DOHH2 (cell line): Measurements from ENCODE around the gene TNS1.
A peak's percentile ranks its signal among the peaks of the same experiment; 100 is the strongest.
"Not testable (repeated sequence)": the region's sequence is repeated elsewhere in the genome, so short reads cannot be mapped to it uniquely, and the experiment has no call there.

ENCODE experiments used
- H3F3A ChIP-seq: fragments of 200-600 bp; sonication (generic), shearing (Covaris generic); 2 replicates; pipeline ENCODE4 v1.6.0; 2016; ENCODE audit warnings: antibody characterized with exemption, mild to moderate bottlenecking; ENCODE audit not compliant: control insufficient read depth, insufficient read depth
- H3K27ac ChIP-seq: fragments of 200-600 bp; sonication (generic); 2 replicates; pipeline ENCODE4 v1.5.1; 2014; ENCODE audit warnings: low read depth, mild to moderate bottlenecking, low read length, moderate library complexity
- H3K27me3 ChIP-seq: fragments of 200-600 bp; sonication (generic); 2 replicates; pipeline ENCODE4 v1.6.1; 2014; ENCODE audit warnings: mild to moderate bottlenecking, low read length, mixed read lengths; ENCODE audit not compliant: control insufficient read depth
- H3K36me3 ChIP-seq: fragments of 200-600 bp; sonication (generic); 2 replicates; pipeline ENCODE4 v1.6.1; 2014; ENCODE audit warnings: mild to moderate bottlenecking, low read length, moderate library complexity, mixed read lengths; ENCODE audit not compliant: control insufficient read depth
- H3K4me1 ChIP-seq: fragments of 200-600 bp; sonication (generic); 2 replicates; pipeline ENCODE4 v1.6.1; 2014; ENCODE audit warnings: mild to moderate bottlenecking, low read length, mixed read lengths; ENCODE audit not compliant: control insufficient read depth
- H3K4me2 ChIP-seq: fragments of 200-600 bp; sonication (generic); 2 replicates; pipeline ENCODE4 v1.6.0; 2014; ENCODE audit warnings: mild to moderate bottlenecking, low read length, moderate library complexity
- H3K4me3 ChIP-seq: fragments of 200-600 bp; sonication (generic); 2 replicates; pipeline ENCODE4 v1.5.1; 2014; ENCODE audit warnings: mild to moderate bottlenecking, low read length, mixed read lengths
- H3K79me2 ChIP-seq: fragments of 200-600 bp; sonication (generic); 2 replicates; pipeline ENCODE4 v1.6.1; 2014; ENCODE audit warnings: mild to moderate bottlenecking, low read length, mixed read lengths; ENCODE audit not compliant: control insufficient read depth
- H3K9me2 ChIP-seq: fragments of 200-600 bp; sonication (generic); replicated peaks from 2 replicates; pipeline ENCODE4 v1.6.1; 2014; ENCODE audit warnings: mild to moderate bottlenecking, low read length, mixed read lengths; ENCODE audit not compliant: control insufficient read depth
- H3K9me3 ChIP-seq: fragments of 200-600 bp; sonication (generic); 2 replicates; pipeline ENCODE4 v1.6.1; 2014; ENCODE audit warnings: antibody characterized with exemption, low read length, mixed read lengths; ENCODE audit not compliant: control insufficient read depth, insufficient read depth
- H4K20me1 ChIP-seq: fragments of 200-600 bp; sonication (generic); 2 replicates; pipeline ENCODE4 v1.6.0; 2014; ENCODE audit warnings: low read depth, mild to moderate bottlenecking, antibody characterized with exemption, low read length, moderate library complexity; ENCODE audit not compliant: control insufficient read depth, insufficient read depth
- EZH2phosphoT487 ChIP-seq: fragments of 200-600 bp; sonication (generic); IDR thresholded peaks from 2 replicates; pipeline ENCODE4 v1.6.1; 2017; ENCODE audit warnings: borderline replicate concordance, mild to moderate bottlenecking, antibody characterized with exemption, low read length, moderate library complexity, mixed read lengths
- TF ChIP-seq, protein P1 (sequence below): fragments of 200-600 bp; sonication (generic); IDR thresholded peaks from one replicate; pipeline ENCODE4 v1.5.1; 2014; ENCODE audit warnings: antibody characterized with exemption, mild to moderate bottlenecking, low read depth, low read length; ENCODE audit not compliant: poor library complexity, severe bottlenecking

TNS1 gene

DNA sequence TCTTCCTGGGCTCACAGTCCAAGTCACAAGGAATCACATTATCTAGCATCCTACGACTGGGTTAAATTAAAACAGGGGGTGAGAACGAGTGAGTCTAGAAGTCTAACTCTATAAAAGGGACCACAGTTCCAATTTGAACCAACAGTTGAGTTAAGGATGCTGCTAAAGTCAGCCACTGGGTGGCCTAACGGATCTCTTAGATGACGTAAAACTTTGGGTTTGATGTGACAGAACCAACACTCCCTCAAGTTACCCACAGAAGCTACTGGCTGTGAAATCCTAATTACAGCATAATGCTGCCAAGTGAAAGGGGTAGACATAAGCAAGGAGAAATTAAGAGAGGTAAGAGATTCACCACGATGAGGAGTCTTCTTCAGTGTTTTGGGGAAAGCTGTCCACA, 33.6 kb upstream of the TNS1 start:
- no peaks in the 10 kb centered on the region for H3F3A ChIP-seq
- no peaks in the 10 kb centered on the region for H3K79me2 ChIP-seq
- H3K4me2 ChIP-seq = no peak overlapping the region
- no peak overlapping the region for H3K4me3 ChIP-seq
- no peak for TF ChIP-seq EZH2phosphoT487
- TF ChIP-seq, protein P1, sequence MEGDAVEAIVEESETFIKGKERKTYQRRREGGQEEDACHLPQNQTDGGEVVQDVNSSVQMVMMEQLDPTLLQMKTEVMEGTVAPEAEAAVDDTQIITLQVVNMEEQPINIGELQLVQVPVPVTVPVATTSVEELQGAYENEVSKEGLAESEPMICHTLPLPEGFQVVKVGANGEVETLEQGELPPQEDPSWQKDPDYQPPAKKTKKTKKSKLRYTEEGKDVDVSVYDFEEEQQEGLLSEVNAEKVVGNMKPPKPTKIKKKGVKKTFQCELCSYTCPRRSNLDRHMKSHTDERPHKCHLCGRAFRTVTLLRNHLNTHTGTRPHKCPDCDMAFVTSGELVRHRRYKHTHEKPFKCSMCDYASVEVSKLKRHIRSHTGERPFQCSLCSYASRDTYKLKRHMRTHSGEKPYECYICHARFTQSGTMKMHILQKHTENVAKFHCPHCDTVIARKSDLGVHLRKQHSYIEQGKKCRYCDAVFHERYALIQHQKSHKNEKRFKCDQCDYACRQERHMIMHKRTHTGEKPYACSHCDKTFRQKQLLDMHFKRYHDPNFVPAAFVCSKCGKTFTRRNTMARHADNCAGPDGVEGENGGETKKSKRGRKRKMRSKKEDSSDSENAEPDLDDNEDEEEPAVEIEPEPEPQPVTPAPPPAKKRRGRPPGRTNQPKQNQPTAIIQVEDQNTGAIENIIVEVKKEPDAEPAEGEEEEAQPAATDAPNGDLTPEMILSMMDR = peak; percentile 16
- no peaks in the 10 kb centered on the region for H3K36me3 ChIP-seq
- no peaks in the 10 kb centered on the region for H3K9me3 ChIP-seq
- H3K27ac ChIP-seq = no peak overlapping the region
- peaks cover 12% of the 10 kb centered on the region for H3K27me3 ChIP-seq
- peaks cover 3% of the 10 kb centered on the region for H3K4me1 ChIP-seq
- H4K20me1 ChIP-seq = no peaks in the 10 kb centered on the region
- no peaks in the 10 kb centered on the region for H3K9me2 ChIP-seq

- Histone ChIP-seq H3K4me3 (no peak overlapping the region), H3K9me3 (no peaks in the 10 kb centered on the region), H3F3A (no peaks in the 10 kb centered on the region), H4K20me1 (no peaks in the 10 kb centered on the region), H3K36me3 (no peaks in the 10 kb centered on the region), H3K27me3 (peaks cover 12% of the 10 kb centered on the region), H3K27ac (no peak overlapping the region), H3K9me2 (no peaks in the 10 kb centered on the region), H3K4me2 (no peak overlapping the region), H3K4me1 (peaks cover 3% of the 10 kb centered on the region), H3K79me2 (no peaks in the 10 kb centered on the region)
- TF ChIP-seq EZH2phosphoT487 = no peak
- TF ChIP-seq, protein P1 = no peak
Measured at GRCh38 chr2:218035463-218036100, 32.8 kb upstream of the TNS1 start.

DNA sequence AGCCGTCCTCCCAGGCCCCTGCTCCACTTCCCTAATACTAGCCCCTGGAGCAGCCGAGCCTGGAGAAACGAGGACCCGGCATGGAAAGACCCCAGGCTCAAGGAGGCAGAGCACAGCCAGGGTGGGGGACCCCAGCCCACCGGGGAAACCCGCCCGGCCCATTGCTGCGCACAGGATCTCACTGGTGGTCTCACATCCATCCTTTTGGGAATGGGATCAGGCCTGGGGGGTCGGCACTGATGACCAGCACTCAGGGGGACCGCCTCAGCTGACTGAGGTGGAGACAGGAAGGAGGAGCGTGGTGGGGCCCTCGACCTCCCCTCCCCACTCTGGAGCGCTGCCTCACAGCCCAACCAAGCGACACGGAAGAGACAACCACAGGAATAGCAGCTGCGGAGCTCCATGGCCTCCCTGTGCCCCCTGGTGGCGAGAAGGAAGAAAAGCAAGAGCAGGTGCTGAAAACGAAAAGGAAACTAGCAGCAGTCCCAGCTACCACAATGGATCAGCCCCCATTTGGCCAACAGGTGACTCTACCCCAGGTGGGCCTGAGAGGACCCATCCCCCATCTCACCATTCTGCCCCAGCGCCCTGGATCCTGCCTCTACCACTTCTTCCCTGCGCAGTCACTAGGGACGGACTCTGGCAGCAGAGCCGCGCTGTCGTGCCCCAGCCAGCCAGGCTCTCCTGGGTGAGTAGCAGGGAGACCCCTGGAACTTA, 31.9 kb upstream of the TNS1 start:
- H3K79me2 ChIP-seq, H3K36me3 ChIP-seq, H3F3A ChIP-seq, H3K27me3 ChIP-seq, H3K9me3 ChIP-seq, H3K4me1 ChIP-seq, H3K9me2 ChIP-seq, H4K20me1 ChIP-seq, H3K4me3 ChIP-seq, H3K27ac ChIP-seq: not testable (repeated sequence)
- H3K4me2 ChIP-seq = peak overlapping the region; percentile 40
- TF ChIP-seq, protein P1 = peak; percentile 67
